GM12891 (cell line): ENCODE results near the gene C1orf115.
"Not testable (repeated sequence)": the region's sequence is repeated elsewhere in the genome, so short reads cannot be mapped to it uniquely, and the experiment has no call there.

Experiments
- DNase-seq: peaks from one replicate; pipeline ENCODE4 v3.0.0; 2011; ENCODE audit warnings: low spot score; ENCODE audit not compliant: insufficient read length
- FAIRE-seq: peaks from 2 replicates; lab custom pipeline; 2011; peaks lifted over from hg19 to GRCh38; lab: Jason Lieb, UNC
- PAX5 ChIP-seq: IDR thresholded peaks from 2 replicates; pipeline ENCODE4 v1.6.1; 2011; ENCODE audit warnings: low read length, moderate library complexity, mild to moderate bottlenecking; ENCODE audit not compliant: insufficient read depth, severe bottlenecking
- POLR2A ChIP-seq: IDR thresholded peaks from 2 replicates; pipeline ENCODE4 v1.6.1; 2011; ENCODE audit warnings: low read depth, low read length, control low read depth
- POLR2AphosphoS5 ChIP-seq: IDR thresholded peaks from 2 replicates; pipeline ENCODE4 v1.6.1; 2011; ENCODE audit warnings: low read depth, low read length, control low read depth
- POU2F2 ChIP-seq: IDR thresholded peaks from 2 replicates; pipeline ENCODE4 v1.6.1; 2011; ENCODE audit warnings: low read depth, mild to moderate bottlenecking, control low read depth, low read length, moderate library complexity
- SPI1 ChIP-seq: IDR thresholded peaks from 2 replicates; pipeline ENCODE4 v1.6.1; 2011; ENCODE audit warnings: low read depth, low read length, control low read depth
- TAF1 ChIP-seq: IDR thresholded peaks from 2 replicates; pipeline ENCODE4 v1.6.1; 2011; ENCODE audit warnings: low read depth, low read length, control low read depth

Gene C1orf115

GRCh38 chr1:220701974-220702373 is 11.8 kb downstream of the C1orf115 start:
- TF ChIP-seq TAF1 (no peak), POLR2AphosphoS5 (no peak), POLR2A (no peak), PAX5 (no peak), SPI1 (no peak), POU2F2 (no peak)
- DNase-seq (no peak), FAIRE-seq (no peak)

- FAIRE-seq: no peak
Measured at GRCh38 chr1:220702733-220703270, 12.6 kb downstream of the C1orf115 start.

GRCh38 chr1:220703305-220703704 is 13.1 kb downstream of the C1orf115 start:
- no peak for TF ChIP-seq PAX5
- no peak for TF ChIP-seq TAF1
- TF ChIP-seq SPI1: peak; percentile 42
- no peak for TF ChIP-seq POLR2AphosphoS5
- FAIRE-seq (no peak), DNase-seq (no peak)

More at GRCh38 chr1:220702733-220703270, 12.6 kb downstream of the C1orf115 start:
- no peak for DNase-seq
- TF ChIP-seq TAF1 (no peak), POLR2A (no peak), PAX5 (no peak)

GRCh38 chr1:220705782-220706181 is 15.6 kb downstream of the C1orf115 start:
- FAIRE-seq (no peak), DNase-seq (no peak)
- TF ChIP-seq TAF1: no peak
- TF ChIP-seq POU2F2: no peak
- TF ChIP-seq POLR2A: no peak
- TF ChIP-seq PAX5: no peak
- TF ChIP-seq POLR2AphosphoS5: no peak
- no peak for TF ChIP-seq SPI1

- no peak for DNase-seq
- FAIRE-seq: no peak
- TF ChIP-seq POLR2A: no peak
- TF ChIP-seq POLR2AphosphoS5: no peak
- TF ChIP-seq SPI1: no peak
- no peak for TF ChIP-seq TAF1
- TF ChIP-seq POU2F2: no peak
- TF ChIP-seq PAX5: no peak
Measured at GRCh38 chr1:220706480-220706879, 16.3 kb downstream of the C1orf115 start.

GRCh38 chr1:220707160-220707559 is 17.0 kb downstream of the C1orf115 start:
- DNase-seq: no peak
- TF ChIP-seq POU2F2: no peak
- no peak for TF ChIP-seq PAX5
- TF ChIP-seq POLR2A: no peak
- TF ChIP-seq POLR2AphosphoS5: no peak
- no peak for TF ChIP-seq TAF1
- TF ChIP-seq SPI1: no peak
- FAIRE-seq: no peak

- FAIRE-seq (no peak), DNase-seq (no peak)
- no peak for TF ChIP-seq PAX5
- no peak for TF ChIP-seq POLR2A
- TF ChIP-seq POLR2AphosphoS5: no peak
- TF ChIP-seq SPI1: no peak
- TF ChIP-seq TAF1: no peak
- no peak for TF ChIP-seq POU2F2
Measured at GRCh38 chr1:220708244-220708643, 18.1 kb downstream of the C1orf115 start.

GRCh38 chr1:220708936-220709801 is 19.0 kb downstream of the C1orf115 start:
- DNase-seq: no peak
- no peak for TF ChIP-seq POLR2AphosphoS5
- FAIRE-seq: no peak

GRCh38 chr1:220710333-220710732 is 20.2 kb downstream of the C1orf115 start:
- TF ChIP-seq POU2F2 (no peak), TAF1 (no peak), POLR2A (no peak), SPI1 (no peak), PAX5 (no peak), POLR2AphosphoS5 (no peak)
- FAIRE-seq (no peak), DNase-seq (no peak)

- no peak for FAIRE-seq
- TF ChIP-seq SPI1: peak; percentile 88
- TF ChIP-seq PAX5: no peak
- DNase-seq: no peak
Measured at GRCh38 chr1:220711056-220711809, 21.1 kb downstream of the C1orf115 start.

- not testable (repeated sequence) for FAIRE-seq, DNase-seq
Measured at GRCh38 chr1:220715986-220716385, 25.8 kb downstream of the C1orf115 start.
